K562 (cell line): ENCODE data around the gene LATS1. TPM values are rescaled to one million over a fixed set of nuclear protein-coding genes. Genes with fewer than 3 reads are reported as not detected.

Source experiments
- ADNP ChIP-seq: fragments of 200-800 bp; sonication (Bioruptor generic); IDR thresholded peaks from 2 replicates; pipeline ENCODE4 v1.6.1; 2016; ENCODE audit warnings: missing genetic modification characterization, missing compliant biosample characterization
- CBX3 ChIP-seq, 2 experiments: IDR thresholded peaks; 1 replicate in 1 of 2; 2 replicates in 1 of 2; pipeline ENCODE4 v1.6.1; 2012; ENCODE audit warnings: inconsistent platforms in 2 of 2, low read length in 2 of 2, borderline replicate concordance in 1 of 2, control low read depth in 1 of 2
- CCAR2 ChIP-seq: fragments of 200-400 bp; formaldehyde crosslinking; IDR thresholded peaks from 2 replicates; pipeline ENCODE4 v1.6.1; 2017; ENCODE audit warnings: mild to moderate bottlenecking, low read depth, low read length
- CGGBP1 ChIP-seq: fragments of 250-450 bp; sonication (Bioruptor Pico); IDR thresholded peaks from 2 replicates; pipeline ENCODE4 v1.9.0; 2021; ENCODE audit warnings: mild to moderate bottlenecking
- ELK3 ChIP-seq: fragments of 450-650 bp; formaldehyde crosslinking; IDR thresholded peaks from 2 replicates; pipeline ENCODE4 v1.4.0; 2020; ENCODE audit warnings: mild to moderate bottlenecking
- EP300 ChIP-seq: IDR thresholded peaks from 2 replicates; pipeline ENCODE4 v1.6.1; 2012; ENCODE audit warnings: low read length, improper control_type of control experiment
- HEY1 ChIP-seq: fragments of 250-450 bp; sonication (Bioruptor Pico); IDR thresholded peaks from 2 replicates; pipeline ENCODE4 v1.5.0; 2020; ENCODE audit warnings: mild to moderate bottlenecking, moderate library complexity, borderline replicate concordance
- MCM3 ChIP-seq: fragments of 450-650 bp; IDR thresholded peaks from 2 replicates; pipeline ENCODE4 v1.6.1; 2016
- MITF ChIP-seq: IDR thresholded peaks from 2 replicates; pipeline ENCODE4 v1.6.1; 2014; ENCODE audit warnings: antibody characterized with exemption
- MNT ChIP-seq, 2 experiments: fragments of 450-650 bp; conservative IDR thresholded peaks; 2 replicates each; pipeline ENCODE4 v1.6.1; 2017; ENCODE audit warnings: mild to moderate bottlenecking in 2 of 2, moderate library complexity in 2 of 2
- NFIC ChIP-seq: fragments of 450-650 bp; IDR thresholded peaks from 2 replicates; pipeline ENCODE4 v1.6.1; 2017; ENCODE audit warnings: mild to moderate bottlenecking, inconsistent platforms
- NONO ChIP-seq, 2 experiments: fragments of 200-400 bp in 1 of 2; fragments of 450-650 bp in 1 of 2; formaldehyde crosslinking in 1 of 2; IDR thresholded peaks; 2 replicates each; pipeline ENCODE4 v1.6.1; 2017; ENCODE audit warnings: low read depth in 2 of 2, mild to moderate bottlenecking in 2 of 2, moderate library complexity in 2 of 2, low read length in 1 of 2
- PPARD ChIP-seq: fragments of 250-450 bp; sonication (Bioruptor Pico); IDR thresholded peaks from 2 replicates; pipeline ENCODE4 v1.8.0; 2022; ENCODE audit warnings: inconsistent platforms, mild to moderate bottlenecking, moderate library complexity
- PRMT5 ChIP-seq: sonication (generic); formaldehyde crosslinking; IDR thresholded peaks from 2 replicates; pipeline ENCODE4 v1.5.0; 2020; ENCODE audit warnings: missing genetic modification reagents
- RAD21 ChIP-seq, 2 experiments: fragments of 250-450 bp in 1 of 2; fragments of 450-650 bp in 1 of 2; sonication (Bioruptor Pico) in 1 of 2; formaldehyde crosslinking in 1 of 2; IDR thresholded peaks in 1 of 2; conservative IDR thresholded peaks in 1 of 2; 2 replicates each; pipeline versions ENCODE4 v1.4.0 to v1.8.0; 2020 to 2022; ENCODE audit warnings: mild to moderate bottlenecking in 2 of 2, moderate library complexity in 1 of 2
- RBM17 ChIP-seq: fragments of 200-400 bp; formaldehyde crosslinking; IDR thresholded peaks from 2 replicates; pipeline ENCODE4 v1.6.1; 2017; ENCODE audit warnings: low read depth, mild to moderate bottlenecking, low read length, borderline replicate concordance
- RFX7 ChIP-seq: fragments of 250-450 bp; sonication (Bioruptor Pico); IDR thresholded peaks from 2 replicates; pipeline ENCODE4 v1.5.1; 2021; ENCODE audit warnings: mild to moderate bottlenecking
- SAFB ChIP-seq: fragments of 200-400 bp; formaldehyde crosslinking; IDR thresholded peaks from 2 replicates; pipeline ENCODE4 v1.6.1; 2017; ENCODE audit warnings: low read depth, low read length, borderline replicate concordance
- YBX1 ChIP-seq: fragments of 450-650 bp; IDR thresholded peaks from 2 replicates; pipeline ENCODE4 v1.7.1; 2016; ENCODE audit warnings: mild to moderate bottlenecking
- ZBTB26 ChIP-seq: fragments of 450-650 bp; formaldehyde crosslinking; IDR thresholded peaks from 2 replicates; pipeline ENCODE4 v1.4.0; 2022; ENCODE audit warnings: missing genetic modification characterization
- ZNF197 ChIP-seq: fragments of 200-800 bp; sonication (Bioruptor generic); IDR thresholded peaks from 2 replicates; pipeline ENCODE4 v1.6.1; 2016; ENCODE audit warnings: low read depth, missing genetic modification characterization, missing compliant biosample characterization
- ZNF431 ChIP-seq: sonication (generic); formaldehyde crosslinking; IDR thresholded peaks from 2 replicates; pipeline ENCODE4 v1.8.0; 2022; ENCODE audit warnings: mild to moderate bottlenecking, missing genetic modification reagents
- polyA plus RNA-seq, 8 experiments: library from polyadenylated mRNA; depleted of rRNA in 4 of 8; stranded (reverse) in 5 of 8; unstranded in 3 of 8; fragments of >200 nt; fragmentation: Nextera tagmentation in 2 of 8; fragmentation: Illumina TruSeq in 1 of 8; extraction: Ambion mirVana in 2 of 8; extraction: Trizol in 1 of 8; gene quantifications; 2 replicates each; pipeline versions ENCODE4 v1.2.1 to v1.2.3, GENCODE V29; 2011 to 2014; ENCODE audit warnings: inconsistent platforms in 1 of 8, missing spikeins in 1 of 8
- total RNA-seq, 7 experiments: library from RNA; depleted of rRNA in 6 of 7; stranded (reverse); fragments of >200 nt in 6 of 7; fragmentation: Illumina TruSeq in 2 of 7; extraction: Trizol in 2 of 7; gene quantifications; 2 replicates each; pipeline versions ENCODE4 v1.2.1 to v1.2.3, GENCODE V29; 2011 to 2021; ENCODE audit warnings: low replicate concordance in 1 of 7

The LATS1 gene
- total and polyA plus RNA-seq, 9 of the 15 experiments (the other 6 are each of a cell fraction or from before 2014, with no cell fraction given), result 5.0 to 36.3 (median 18.4) TPM

GRCh38 chr6:149746147-149746946 is 28.4 kb upstream of the LATS1 start, which contains the start of gene NUP43 (continued):
- TF ChIP-seq SAFB (no peak), NONO (IDR thresholded peaks at IDR 0.05; ENCODE audit: low read depth in 2 of 2, low read length in 1 of 2) (no peak), ZNF431 (no peak), CGGBP1 (no peak), CBX3 (IDR thresholded peaks at IDR 0.05; ENCODE audit: borderline replicate concordance in 1 of 2, low read length in 2 of 2) (peak in 1 of 2 experiments; percentile 91; a peak in 1 of 3 replicates), RBM17 (no peak), EP300 (peak; percentile 35; the same call in 1 of the 2 replicates), ZNF197 (CRISPR knock-in tag) (no peak), MNT (conservative IDR thresholded peaks at IDR 0.05) (peak; percentile 41 to 84; a peak in 3 of 4 replicates), PPARD (CRISPR knock-in tag) (no peak), ZBTB26 (no peak), MITF (no peak; the same call in 1 of the 2 replicates), NFIC (no peak), RAD21 (CRISPR knock-in tag; conservative IDR thresholded peaks at IDR 0.05 in 1 of 2, IDR thresholded peaks at IDR 0.05 in 1 of 2) (peak in 1 of 2 experiments; percentile 18; a peak in 1 of 4 replicates), YBX1 (no peak), RFX7 (CRISPR knock-in tag) (no peak), ELK3 (no peak), ADNP (tag) (no peak), CCAR2 (no peak), HEY1 (CRISPR knock-in tag) (no peak), MCM3 (no peak), PRMT5 (no peak)
